GM18502 (cell line): ENCODE measurements around the gene ARHGAP1.
"Not testable (repeated sequence)": the region's sequence is repeated elsewhere in the genome, so short reads cannot be mapped to it uniquely, and the experiment has no call there.

ENCODE experiments used
- ATAC-seq: cut with Tn5 transposase; IDR thresholded peaks from one replicate; pipeline ENCODE4 v1.9.1; 2021; ENCODE audit warnings: mild to moderate bottlenecking; ENCODE audit not compliant: unreplicated experiment, poor library complexity

ARHGAP1 gene

DNA sequence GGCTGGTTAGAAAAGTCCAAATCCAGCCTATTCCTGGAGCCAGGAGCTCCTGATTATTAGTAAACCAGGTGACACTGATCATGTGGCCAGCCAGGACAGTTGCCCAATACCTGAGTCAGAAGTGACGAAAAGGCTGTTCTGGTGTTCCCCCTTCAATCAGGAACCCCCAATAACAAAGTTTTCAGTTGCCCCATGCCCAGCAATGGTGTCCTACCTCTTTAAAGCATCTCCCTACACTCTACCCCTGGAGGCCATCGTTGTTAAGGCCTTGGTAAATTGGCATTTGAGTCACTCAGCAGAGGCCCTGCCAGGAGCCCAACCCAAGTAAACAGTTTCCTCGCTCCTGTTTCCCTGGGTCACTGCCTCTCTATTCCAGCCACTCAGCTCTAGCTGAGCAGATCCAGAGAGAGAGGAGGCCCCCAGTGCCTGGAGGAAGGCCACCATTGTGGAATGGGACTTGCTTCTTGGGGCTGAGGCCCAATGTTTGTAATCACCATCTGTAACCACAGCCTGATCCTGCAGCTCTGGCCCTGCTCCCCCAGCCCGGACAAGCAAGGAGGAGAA, 25.0 kb downstream of the ARHGAP1 start:
- ATAC-seq = no peak

DNA sequence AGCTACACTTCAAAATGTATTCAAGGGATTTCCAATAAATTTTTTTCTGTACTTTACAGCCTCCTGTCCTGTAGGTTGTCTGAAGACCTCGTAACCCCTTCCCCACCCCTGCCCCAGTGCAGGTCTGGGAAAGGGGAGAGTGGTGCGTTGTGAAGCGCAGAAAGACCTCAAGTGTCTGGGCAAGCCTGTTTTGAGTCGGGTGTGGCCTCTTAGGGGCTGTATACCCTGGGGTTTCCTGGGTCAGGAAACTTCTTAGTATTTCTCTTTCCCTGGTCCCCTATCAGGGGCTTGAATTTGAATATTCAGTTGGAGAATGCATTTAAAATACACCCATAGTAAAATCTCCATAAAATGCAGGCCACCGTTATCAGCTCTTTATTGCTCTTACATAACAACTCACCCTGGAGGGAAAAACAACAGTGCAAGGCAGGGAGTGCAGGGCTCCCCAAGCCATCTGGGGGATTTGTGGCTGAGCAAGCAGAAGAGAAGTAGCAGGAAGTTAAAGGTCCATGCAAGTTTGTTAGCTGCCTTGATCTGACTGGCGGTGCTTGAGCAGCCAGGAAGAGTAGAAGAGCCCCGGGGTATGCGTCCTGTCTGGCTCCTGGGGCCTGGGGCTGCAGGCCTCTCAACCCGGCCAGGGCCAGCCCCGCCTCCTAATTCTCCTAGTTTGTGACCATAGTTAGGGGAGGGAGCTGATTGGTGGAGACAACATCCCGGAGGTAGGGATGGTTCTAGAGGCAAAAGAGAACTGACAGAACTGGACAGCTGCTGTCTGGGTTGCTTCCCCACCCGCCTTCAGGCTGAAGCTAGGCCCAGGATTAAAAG, 25.7 kb downstream of the ARHGAP1 start:
- ATAC-seq = no peak

DNA sequence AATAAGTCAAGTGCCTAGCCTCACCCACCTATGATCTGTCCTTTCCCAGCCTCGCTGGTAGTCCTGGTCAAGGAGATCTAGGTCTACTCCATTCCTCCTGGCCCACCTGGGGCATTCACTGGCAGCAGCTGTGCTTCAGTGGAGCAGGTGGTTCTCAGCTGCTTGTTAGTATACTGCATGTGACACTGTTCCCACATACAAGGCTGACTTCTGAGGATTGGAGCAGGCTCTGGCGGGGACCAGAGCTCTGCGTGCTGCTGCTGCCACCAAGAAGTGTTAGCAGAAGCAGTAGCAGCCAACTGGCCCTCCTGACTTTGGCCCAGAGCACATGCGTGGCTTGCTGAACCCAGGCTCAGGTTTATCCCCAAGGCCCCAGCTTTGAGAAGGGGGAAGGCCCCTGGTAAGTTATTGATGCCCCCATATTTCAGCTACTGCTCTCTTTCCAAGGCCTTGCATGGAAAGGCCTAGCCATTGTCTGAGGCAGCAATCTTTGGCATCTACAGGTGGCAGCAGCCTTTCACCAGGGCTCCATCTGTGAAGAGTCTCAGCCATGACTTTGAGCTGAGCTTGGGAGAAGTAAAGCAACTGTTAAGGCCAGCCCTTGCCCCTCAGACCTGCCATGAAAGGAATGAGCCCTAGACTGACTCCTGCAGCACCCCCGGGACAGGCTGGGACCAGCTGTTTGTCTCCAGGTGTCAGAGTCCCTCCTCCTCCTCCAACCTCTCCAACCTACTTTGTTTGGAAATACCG, 26.5 kb downstream of the ARHGAP1 start:
- no peak for ATAC-seq

DNA sequence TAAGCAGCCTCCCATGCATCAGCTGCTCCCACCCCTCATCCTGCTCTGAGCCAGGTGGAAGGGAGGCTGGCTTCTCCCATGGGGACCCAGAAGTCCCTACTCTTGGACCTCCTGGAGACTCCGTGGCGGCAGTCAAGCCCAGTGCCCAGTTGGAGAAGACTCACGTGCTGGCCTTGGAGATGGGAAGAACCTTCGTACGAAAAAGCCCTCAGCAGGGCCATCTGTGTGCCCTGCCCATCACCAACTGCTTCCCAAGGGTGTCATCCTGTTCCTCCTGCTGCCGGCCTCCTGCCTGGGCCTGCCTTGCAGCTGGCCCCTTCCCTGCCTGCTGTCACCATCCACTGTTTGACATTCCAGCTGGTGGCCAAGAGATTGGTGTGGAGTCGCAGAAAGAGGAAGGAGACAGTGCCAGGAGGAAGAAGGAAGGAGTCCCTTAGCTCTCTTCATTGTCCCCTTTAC, 28.0 kb downstream of the ARHGAP1 start:
- ATAC-seq = no peak

DNA sequence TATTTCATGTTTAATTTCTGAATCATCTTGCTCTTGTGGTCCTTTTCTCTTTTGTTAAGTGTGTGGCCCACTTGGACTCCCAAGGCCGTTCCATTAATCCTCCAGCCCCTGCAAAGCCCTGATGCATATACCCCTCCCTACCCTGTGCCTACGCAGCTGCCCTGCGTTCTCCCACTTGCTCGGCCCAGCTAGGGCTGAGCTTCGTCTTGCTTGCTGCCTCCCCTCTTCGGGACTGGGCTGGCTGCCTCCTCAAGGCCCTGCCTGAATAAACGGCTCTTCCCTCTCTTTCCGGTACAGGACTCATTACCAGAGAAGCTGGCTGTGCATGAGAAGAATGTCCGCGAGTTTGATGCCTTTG, 28.5 kb downstream of the ARHGAP1 start:
- no peak for ATAC-seq

DNA sequence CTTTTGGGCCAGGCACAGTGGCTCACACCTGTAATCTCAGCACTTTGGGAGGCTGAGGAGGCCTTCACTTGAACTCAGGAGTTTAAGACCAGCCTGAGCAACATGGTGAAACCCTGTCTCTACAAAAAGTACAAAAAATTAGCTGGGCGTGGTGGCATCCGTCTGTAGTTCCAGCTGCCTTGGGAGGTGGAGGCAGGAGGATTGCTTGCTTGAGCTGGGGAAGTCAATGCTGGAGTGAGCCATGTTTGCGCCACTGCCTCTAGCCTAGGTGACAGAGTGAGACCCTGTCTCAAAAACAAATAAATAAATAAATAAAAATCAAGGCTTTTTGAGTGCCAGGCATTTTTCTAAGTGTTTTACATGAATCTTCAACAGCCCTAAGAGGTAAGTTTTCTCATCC, 29.9 kb downstream of the ARHGAP1 start:
- ATAC-seq = not testable (repeated sequence)

DNA sequence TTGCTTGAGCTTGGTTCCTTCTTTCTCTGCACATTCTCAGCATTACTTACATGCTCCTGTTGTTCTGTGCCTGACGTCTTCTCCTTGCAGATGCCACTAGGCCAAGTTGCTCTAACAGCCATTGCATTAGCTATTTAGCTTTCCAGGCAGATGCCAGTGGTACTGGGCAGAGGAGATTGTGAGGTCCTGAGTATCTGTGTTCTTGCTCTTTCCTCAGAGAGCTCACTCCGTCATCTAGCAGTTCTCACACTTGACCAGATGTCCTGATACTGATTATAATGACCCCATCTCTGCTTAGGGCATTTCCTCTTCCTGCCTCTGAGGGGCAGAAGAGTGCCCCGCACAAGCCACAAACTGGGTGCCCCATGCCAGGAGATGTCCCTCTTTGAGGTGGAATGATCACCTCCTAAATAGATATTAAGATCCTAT, 30.7 kb downstream of the ARHGAP1 start:
- ATAC-seq = no peak

DNA sequence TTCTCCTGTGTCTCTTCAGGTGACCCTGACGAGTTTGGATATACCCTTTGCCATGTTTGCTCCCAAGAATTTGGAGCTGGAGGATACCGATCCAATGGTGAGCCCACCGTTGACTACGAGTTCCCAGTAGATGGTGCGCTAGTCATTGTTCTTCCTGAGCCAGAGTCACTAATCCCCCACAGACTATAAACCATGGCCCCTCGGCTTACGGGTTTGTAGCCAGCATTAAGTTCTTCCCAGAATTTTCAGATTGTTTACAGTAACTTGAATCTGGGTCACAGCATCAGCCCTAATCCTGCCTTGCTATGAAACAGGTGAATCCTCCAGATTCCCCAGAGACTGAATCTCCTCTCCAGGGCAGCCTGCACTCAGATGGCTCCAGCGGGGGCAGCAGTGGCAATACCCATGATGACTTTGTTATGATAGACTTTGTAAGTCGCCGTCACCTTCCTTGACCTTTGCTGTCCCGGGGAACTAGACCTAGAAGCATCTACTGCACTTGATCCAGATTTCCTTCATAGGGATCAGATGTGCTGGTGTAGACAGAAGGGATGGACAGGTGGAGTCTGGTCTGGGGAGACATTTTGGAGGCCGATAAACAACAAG, 31.8 kb downstream of the ARHGAP1 start:
- ATAC-seq = no peak

DNA sequence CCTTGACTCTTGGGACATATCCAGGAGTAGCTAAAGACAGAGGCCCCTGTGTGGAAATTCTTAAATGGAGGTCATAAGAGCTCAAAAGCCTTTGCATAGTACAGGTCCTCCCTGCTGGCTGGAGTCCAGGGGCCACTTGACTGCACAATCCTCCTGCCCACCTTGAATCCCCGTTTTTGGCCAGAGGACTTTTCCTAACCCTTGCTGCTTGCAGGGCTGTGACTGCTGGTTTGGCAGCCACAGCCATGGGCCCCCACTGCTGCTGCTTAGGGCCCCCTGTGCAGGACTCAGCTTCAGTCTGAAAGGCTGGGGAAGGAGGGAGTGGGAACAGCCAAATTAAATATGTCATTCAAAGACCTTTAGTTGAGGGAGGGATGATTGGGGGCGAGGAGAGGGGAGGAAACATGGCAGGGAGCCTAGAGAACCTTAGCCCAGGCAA, 33.4 kb downstream of the ARHGAP1 start:
- no peak for ATAC-seq

DNA sequence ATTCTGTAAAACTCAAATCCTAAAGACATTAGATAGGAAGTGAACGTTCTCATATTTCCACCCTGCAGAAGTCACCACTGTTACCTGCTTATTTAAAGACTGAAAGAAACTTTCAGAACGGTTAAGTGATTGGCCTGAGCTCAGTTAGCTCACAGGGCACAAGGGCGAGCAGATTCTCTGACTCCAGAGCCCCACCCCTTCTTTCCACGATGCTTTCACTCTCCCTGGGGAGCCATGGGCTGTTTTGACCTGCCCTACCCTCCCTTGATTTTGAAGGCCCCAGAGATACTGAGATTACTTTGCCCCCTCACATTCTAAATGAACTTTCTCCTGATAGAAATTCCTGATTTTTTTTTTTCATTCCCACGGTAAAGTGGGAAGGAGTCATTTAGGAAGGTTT, 33.9 kb downstream of the ARHGAP1 start:
- no peak for ATAC-seq

DNA sequence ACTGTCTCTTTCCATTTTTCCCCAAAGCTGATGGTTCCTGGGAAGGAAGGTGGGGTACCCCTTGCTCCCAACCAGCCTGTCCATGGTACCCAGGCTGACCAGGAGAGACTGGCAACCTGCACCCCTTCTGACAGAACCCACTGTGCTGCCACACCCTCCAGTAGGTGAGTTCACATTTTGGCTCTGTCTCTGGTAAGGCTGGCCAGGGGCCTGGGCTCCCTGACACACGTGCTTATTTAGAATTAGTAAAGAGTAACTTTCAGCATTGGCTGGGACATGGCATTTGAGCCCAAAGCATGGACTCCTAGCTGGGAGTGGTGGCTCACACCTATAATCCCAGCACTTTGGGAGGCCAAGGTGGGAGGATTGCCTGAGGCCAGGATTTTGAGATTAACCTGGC, 35.1 kb downstream of the ARHGAP1 start:
- no peak for ATAC-seq

DNA sequence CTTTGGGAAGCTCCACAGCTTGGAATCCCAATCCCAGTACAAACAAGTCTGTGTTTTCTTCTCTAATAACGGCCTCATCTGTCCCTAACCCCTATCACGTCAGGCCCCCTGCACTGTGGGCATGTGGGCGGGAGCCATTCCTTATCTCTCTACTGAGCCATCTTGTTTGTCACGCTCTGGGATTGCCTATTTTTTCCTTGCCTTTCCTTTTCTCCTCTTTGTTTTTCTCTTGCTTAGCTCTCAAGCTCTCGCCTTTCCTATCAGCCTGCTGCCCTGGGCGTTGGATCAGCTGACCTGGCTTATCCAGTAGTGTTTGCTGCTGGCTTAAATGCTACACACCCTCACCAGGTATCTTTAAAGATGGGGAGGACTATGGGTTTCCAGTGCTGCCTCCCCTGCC, 35.8 kb downstream of the ARHGAP1 start:
- ATAC-seq = no peak

DNA sequence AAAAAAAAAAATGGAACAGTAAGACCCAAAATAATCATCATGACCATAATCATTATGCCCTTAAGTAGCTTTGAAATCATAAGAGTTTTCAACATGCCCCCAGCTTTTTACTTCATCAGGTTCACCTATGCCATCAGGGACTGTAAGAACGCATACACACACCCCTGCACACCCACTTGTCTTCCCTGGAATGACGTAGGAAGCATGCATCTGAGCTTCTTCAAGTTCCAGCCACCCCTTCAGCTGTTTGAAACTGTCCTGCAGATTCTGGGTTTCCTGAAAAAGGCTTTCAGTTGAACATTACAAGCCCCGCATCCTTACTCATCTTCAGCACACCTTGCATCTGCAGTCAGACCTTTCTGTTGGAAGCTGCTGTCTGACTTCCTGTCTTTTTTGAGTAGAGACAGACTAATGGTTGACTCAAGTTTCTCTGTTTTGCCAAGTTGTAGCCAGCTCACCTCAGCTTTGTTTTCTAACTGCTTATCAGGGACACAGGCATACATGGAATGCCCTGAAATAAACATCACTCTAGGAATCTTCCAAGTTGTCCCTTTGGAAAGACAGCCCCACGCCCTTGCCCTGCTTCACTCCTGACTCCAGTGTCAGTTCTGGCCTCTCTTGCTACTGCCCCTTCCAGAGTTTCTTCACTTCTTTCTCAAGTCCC, 37.0 kb downstream of the ARHGAP1 start:
- ATAC-seq = no peak

DNA sequence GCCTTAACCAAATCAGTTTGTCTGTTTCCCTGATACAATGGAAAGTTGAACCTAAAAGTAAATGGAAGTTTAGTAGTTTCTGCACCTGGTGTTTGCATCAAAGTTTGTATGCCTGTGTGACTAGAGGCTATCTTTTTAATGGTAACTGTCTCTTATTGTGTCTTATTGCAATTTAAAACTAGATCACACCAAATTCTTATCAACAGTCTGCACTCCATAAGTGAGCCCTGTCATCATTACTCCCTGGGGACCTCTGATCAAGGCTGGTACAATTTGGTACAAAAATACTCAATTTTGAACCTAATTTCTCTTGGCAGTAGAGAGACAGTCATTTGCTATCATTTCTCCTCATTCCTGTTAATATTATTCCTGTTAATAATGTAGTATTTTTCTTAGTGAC, 38.1 kb downstream of the ARHGAP1 start:
- no peak for ATAC-seq

DNA sequence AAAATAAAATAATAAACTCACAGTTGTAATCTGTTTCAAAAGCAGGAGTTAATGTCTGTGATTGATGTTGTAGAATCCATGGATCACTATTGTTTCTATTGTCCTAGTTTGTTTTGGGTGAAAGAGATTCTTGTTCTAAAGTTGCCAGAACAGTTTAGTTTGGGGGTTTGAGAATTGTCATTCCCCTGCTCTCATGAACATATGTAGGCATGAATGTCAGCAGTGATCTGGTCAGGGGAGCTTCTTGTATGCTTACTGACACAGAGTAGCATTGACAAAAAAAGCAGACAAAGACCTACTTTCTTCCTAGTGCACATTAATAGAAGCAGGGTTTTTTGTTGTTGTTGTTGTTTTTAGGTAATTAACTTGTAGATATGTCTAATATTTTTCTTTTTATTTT, 38.6 kb downstream of the ARHGAP1 start:
- ATAC-seq = no peak

DNA sequence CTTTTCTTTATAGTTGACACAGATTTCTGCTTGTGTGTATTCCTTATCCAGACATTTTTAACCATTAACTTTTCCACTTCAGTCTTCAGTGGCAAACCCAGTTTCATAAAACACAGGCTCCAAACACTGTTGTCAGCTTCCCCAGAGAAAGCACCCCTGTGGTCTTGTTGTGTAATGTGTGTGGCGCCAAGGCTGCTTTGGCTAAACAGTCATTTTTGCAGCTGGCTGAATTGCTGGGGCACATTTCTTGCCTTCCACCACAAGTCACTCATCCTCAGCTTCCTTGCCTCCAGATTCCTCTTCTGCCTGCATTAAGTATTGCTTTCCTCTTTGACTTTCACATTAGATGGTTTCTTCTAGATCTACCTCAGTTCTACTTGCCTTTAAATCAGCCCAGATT, 40.5 kb downstream of the ARHGAP1 start:
- ATAC-seq = no peak

DNA sequence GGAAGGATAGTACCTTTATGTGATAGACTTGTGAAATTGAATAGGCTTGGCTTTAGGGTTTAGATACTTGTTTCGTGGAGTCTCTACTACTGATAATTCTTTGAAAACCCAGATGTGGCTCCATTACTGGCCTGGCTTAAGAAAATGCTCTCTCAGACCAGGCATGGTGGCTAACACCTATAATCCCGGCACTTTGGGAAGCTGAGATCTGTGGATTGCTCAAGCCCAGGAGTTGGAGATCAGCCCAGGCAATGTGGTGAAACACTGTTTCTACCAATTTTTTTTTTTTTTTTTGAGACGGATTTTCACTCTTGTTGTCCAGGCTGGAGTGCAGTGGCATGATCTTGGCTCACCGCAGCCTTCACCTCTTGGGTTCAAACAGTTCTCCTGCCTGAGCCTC, 42.2 kb downstream of the ARHGAP1 start:
- ATAC-seq = no peak

DNA sequence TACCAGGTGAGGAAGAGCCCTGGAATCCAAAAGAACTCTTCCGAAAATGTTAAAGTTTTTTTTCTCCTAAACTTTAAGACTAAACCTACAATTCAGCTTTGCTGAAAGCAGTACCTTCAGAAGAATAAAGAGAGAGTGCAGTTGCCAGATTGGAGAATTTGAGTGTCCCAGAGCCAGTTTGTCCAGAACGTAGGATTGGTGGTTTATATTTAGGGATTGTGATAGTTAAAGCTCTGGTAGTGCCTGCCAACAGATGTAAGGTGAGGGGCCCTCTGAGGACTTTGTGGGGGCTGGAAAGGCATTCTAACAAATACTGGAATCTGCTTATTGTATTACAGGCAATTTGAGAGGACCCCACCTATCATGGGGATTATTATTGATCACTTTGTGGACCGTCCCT, 43.2 kb downstream of the ARHGAP1 start:
- ATAC-seq = no peak

DNA sequence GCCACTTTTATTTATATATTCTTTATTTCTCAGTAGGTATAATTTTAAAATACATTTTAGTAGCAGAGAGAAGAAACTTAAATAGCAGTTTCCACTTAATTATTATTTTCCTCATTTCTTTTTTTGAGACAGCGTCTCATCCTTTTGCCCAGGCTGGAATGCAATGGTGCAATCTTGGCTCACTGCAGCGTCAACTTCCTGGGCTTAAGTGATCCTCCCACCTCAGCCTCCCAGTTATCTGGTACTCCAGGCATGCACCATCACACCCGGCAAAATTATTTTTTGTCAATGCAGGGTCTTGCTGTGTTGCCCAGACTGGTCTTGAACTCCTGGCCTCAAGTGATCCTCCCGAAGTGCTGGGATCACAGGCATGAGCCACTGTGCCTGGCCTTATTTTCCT, 44.8 kb downstream of the ARHGAP1 start:
- ATAC-seq = no peak

DNA sequence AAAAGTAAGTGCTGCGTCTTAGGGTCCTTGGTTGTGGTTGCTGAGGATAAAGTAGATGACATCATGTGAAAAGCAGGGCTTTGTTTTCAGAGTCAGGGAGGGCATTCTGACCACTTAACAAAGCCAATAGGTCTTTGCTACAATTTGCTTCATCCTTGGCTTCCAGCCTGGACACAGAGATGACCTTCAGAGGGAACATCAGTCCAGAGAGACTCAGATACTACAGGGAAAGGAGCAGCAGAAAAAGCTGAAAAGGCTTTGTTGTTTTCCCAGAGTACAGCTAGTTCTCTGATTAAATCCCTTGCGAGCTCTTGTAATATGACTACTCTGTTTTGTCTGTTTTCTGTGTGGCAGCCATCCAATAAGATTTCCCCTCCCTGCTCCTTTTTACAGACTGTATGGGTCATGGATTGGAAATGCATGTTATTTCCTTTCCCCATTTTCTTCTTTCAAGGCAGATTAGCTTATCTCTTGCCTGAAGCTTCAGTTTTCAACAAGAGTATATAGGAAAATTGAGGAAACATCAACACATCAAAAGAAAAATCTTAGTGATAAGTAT, 51.2 kb downstream of the ARHGAP1 start:
- ATAC-seq = no peak
